GM19193 (cell line): ENCODE results near the gene PCARE.
A peak's percentile ranks its signal among the peaks of the same experiment; 100 is the strongest.

Experiments
- POLR2A ChIP-seq: IDR thresholded peaks from 4 replicates; pipeline ENCODE4 v1.6.1; 2011; ENCODE audit not compliant: insufficient read depth, insufficient read length; ENCODE audit errors: extremely low read depth

The PCARE gene

GRCh38 chr2:29074411-29074810 lies at the start of gene PCARE:
PCARE (minus strand) TSS chr2:29074523; CDS start chr2:29074261, 262 bp downstream.
- no peak for TF ChIP-seq POLR2A

- no peak for TF ChIP-seq POLR2A
Measured at GRCh38 chr2:29123617-29124349, 49.5 kb upstream of the PCARE start.

GRCh38 chr2:29120846-29121245 lies 46.5 kb upstream of the PCARE start:
- no peak for TF ChIP-seq POLR2A

- no peak for TF ChIP-seq POLR2A
Measured at GRCh38 chr2:29119211-29119610, 44.9 kb upstream of the PCARE start.

- TF ChIP-seq POLR2A: no peak
Measured at GRCh38 chr2:29117636-29118303, 43.4 kb upstream of the PCARE start.

- no peak for TF ChIP-seq POLR2A
Measured at GRCh38 chr2:29115797-29116781, 41.8 kb upstream of the PCARE start.

- peak; percentile 54 for TF ChIP-seq POLR2A
Measured at GRCh38 chr2:29114946-29115609, 40.8 kb upstream of the PCARE start, which contains the start of gene CLIP4. CLIP4 (plus strand) TSS chr2:29115415; CDS start chr2:29121389, 5,974 bp downstream.

- TF ChIP-seq POLR2A: no peak
Measured at GRCh38 chr2:29114586-29114945, 40.2 kb upstream of the PCARE start.

- no peak for TF ChIP-seq POLR2A
Measured at GRCh38 chr2:29113891-29114321, 39.6 kb upstream of the PCARE start.

GRCh38 chr2:29113027-29113686 lies 38.8 kb upstream of the PCARE start:
- TF ChIP-seq POLR2A: no peak

- TF ChIP-seq POLR2A: no peak
Measured at GRCh38 chr2:29112379-29112778, 38.1 kb upstream of the PCARE start.

GRCh38 chr2:29110916-29111535 lies 36.7 kb upstream of the PCARE start:
- no peak for TF ChIP-seq POLR2A

GRCh38 chr2:29109246-29109645 lies 34.9 kb upstream of the PCARE start:
- no peak for TF ChIP-seq POLR2A
